ENCODE measurements around the gene CBR1. TPM values are rescaled to one million over a fixed set of nuclear protein-coding genes. Genes with fewer than 3 reads are reported as not detected.
"Not testable (repeated sequence)": the region's sequence is repeated elsewhere in the genome, so short reads cannot be mapped to it uniquely, and the experiment has no call there.

CBR1 gene
- total RNA-seq, 2 donors from 2014 or later: 174 to 186 TPM

DNA sequence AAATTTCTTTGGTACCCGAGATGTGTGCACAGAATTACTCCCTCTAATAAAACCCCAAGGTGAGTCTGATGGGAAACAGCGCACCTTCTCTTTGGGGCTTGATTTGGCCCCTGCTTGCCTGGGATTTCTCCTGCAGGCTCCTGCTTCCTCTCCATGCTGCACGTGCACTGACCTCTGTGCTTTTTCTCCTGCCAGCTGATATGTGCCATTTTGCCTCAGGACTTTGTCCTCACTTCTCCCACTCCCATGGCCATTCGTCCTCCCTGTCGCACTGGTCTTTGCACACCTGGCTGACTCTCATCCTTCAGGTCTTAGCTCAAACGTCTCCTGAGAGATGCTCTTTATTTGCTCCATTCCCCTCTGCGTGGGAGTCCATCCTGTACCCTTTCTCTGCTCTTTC lies 1.2 kb downstream of the CBR1 start:
- TF ChIP-seq, protein P1, sequence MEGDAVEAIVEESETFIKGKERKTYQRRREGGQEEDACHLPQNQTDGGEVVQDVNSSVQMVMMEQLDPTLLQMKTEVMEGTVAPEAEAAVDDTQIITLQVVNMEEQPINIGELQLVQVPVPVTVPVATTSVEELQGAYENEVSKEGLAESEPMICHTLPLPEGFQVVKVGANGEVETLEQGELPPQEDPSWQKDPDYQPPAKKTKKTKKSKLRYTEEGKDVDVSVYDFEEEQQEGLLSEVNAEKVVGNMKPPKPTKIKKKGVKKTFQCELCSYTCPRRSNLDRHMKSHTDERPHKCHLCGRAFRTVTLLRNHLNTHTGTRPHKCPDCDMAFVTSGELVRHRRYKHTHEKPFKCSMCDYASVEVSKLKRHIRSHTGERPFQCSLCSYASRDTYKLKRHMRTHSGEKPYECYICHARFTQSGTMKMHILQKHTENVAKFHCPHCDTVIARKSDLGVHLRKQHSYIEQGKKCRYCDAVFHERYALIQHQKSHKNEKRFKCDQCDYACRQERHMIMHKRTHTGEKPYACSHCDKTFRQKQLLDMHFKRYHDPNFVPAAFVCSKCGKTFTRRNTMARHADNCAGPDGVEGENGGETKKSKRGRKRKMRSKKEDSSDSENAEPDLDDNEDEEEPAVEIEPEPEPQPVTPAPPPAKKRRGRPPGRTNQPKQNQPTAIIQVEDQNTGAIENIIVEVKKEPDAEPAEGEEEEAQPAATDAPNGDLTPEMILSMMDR (IDR thresholded peaks at IDR 0.05): no peak
- peak overlapping the region; percentile 75 for H3K4me3 ChIP-seq
- ATAC-seq (ENCODE audit: insufficient number of reproducible peaks, low FRiP score, low read depth): no peak

DNA sequence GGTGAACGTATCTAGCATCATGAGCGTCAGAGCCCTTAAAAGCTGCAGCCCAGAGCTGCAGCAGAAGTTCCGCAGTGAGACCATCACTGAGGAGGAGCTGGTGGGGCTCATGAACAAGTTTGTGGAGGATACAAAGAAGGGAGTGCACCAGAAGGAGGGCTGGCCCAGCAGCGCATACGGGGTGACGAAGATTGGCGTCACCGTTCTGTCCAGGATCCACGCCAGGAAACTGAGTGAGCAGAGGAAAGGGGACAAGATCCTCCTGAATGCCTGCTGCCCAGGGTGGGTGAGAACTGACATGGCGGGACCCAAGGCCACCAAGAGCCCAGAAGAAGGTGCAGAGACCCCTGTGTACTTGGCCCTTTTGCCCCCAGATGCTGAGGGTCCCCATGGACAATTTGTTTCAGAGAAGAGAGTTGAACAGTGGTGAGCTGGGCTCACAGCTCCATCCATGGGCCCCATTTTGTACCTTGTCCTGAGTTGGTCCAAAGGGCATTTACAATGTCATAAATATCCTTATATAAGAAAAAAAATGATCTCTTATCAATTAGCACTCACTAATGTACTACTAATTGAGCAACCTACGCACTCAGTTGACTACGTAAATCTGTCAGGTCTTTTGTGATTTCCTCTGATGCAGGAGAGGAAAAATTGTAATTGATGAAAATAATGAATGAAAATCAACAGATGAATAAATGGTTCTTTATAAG lies 2.8 kb downstream of the CBR1 start:
- Histone ChIP-seq H3K36me3 (peaks cover 9% of the 10 kb centered on the region), H3K4me3 (no peak overlapping the region), H3K4me1 (ENCODE audit: control insufficient read depth in 1 of 2, low read depth in 2 of 2) (peaks cover 28 to 41% of the 10 kb centered on the region in 2 donors), H3K27ac (no peak overlapping the region), H3K9me3 (no peaks in the 10 kb centered on the region), H3K27me3 (replicated peaks; ENCODE audit: insufficient read depth) (no peaks in the 10 kb centered on the region)
- ATAC-seq (ENCODE audit: insufficient number of reproducible peaks, low FRiP score, low read depth) (no peak), DNase-seq (ENCODE audit: low spot score) (no peak)
- TF ChIP-seq, protein P1 (IDR thresholded peaks at IDR 0.05): no peak

More for the DNA sequence above, 1.2 kb downstream of the CBR1 start:
- Histone ChIP-seq H3K4me1 (ENCODE audit: control insufficient read depth in 1 of 2, low read depth in 2 of 2) (peaks cover 28 to 41% of the 10 kb centered on the region in 2 donors), H3K27me3 (replicated peaks; ENCODE audit: insufficient read depth) (no peaks in the 10 kb centered on the region), H3K36me3 (peaks cover 9% of the 10 kb centered on the region), H3K27ac (no peak overlapping the region), H3K9me3 (no peaks in the 10 kb centered on the region)
- no peak for DNase-seq (ENCODE audit: low spot score)

DNA sequence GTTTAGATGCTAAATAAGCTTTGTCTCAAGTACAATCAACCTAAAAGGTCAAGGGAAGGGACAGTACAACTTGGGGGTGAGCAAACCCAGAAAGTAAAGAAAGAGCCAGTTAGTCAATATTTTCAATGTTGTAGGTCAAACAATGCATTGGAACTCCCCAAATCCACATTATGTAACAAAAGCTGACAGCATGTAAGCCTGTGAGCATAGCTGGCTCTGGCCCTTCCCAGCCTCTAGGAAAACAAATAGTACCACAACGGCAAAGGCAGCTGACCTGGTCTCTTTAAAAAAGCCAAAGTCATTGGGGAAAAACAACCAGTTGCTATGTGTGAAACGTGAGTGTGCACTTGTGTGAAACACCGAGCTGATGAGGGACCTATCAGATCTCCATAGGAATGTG lies 3.4 kb downstream of the CBR1 start:
- no peaks in the 10 kb centered on the region for H3K27me3 ChIP-seq (replicated peaks; ENCODE audit: insufficient read depth)
- no peaks in the 10 kb centered on the region for H3K9me3 ChIP-seq
- DNase-seq (ENCODE audit: low spot score) (no peak), ATAC-seq (ENCODE audit: insufficient number of reproducible peaks, low FRiP score, low read depth) (no peak)
- H3K27ac ChIP-seq: no peak overlapping the region
- no peak overlapping the region for H3K4me3 ChIP-seq
- TF ChIP-seq, protein P1 (IDR thresholded peaks at IDR 0.05): no peak
- peaks cover 28 to 41% of the 10 kb centered on the region in 2 donors for H3K4me1 ChIP-seq (ENCODE audit: control insufficient read depth in 1 of 2, low read depth in 2 of 2)
- peaks cover 9% of the 10 kb centered on the region for H3K36me3 ChIP-seq

DNA sequence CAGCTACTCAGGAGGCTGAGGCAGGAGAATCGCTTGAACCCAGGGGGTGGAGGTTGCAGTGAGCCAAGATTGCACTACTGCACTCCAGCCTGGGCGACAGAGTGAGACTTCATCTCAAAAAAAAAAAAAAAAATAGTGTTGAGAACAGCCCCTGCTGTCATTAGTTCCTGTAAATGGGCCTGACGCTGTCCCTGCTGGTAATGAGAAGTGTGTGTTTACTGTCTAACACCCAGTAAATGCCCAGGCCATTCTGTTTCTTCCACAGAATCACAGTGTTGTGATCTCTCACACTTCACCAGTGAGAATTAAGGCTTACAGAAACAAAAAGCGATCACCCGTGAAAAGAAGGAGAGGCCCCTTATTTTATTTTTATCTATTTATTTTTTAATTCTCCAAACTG lies 4.1 kb downstream of the CBR1 start:
- not testable (repeated sequence) for H3K4me3 ChIP-seq; DNase-seq (ENCODE audit: low spot score); H3K9me3 ChIP-seq; H3K27ac ChIP-seq; ATAC-seq (ENCODE audit: insufficient number of reproducible peaks, low FRiP score, low read depth); H3K27me3 ChIP-seq (replicated peaks; ENCODE audit: insufficient read depth); H3K36me3 ChIP-seq
- H3K4me1 ChIP-seq (ENCODE audit: control insufficient read depth in 1 of 2, low read depth in 2 of 2): peaks cover 28 to 40% of the 10 kb centered on the region in 2 donors

DNA sequence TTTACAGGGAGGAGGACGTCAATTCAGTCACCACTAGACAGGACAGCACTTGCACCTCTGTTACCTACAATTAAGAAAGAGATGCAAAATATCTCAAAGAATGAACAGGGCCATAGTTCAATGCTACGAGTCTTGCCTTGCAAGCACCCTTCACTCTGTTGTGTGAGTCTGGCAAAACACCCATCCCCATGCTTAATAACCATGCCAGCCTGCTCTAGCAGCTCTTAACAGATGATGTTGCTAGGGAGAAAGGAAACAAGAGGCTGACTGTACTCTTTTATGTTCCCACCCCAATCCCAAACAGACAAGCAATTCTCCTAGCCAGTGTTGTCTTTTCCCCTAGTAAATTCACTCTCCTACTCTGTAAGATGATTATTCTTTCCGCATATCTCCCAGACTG lies 5.3 kb downstream of the CBR1 start:
- no peak for DNase-seq (ENCODE audit: low spot score)
- no peak for ATAC-seq (ENCODE audit: insufficient number of reproducible peaks, low FRiP score, low read depth)
- Histone ChIP-seq H3K36me3 (peaks cover 9% of the 10 kb centered on the region), H3K4me1 (ENCODE audit: control insufficient read depth in 1 of 2, low read depth in 2 of 2) (peaks cover 22 to 30% of the 10 kb centered on the region in 2 donors), H3K27ac (no peak overlapping the region), H3K27me3 (replicated peaks; ENCODE audit: insufficient read depth) (no peaks in the 10 kb centered on the region), H3K9me3 (no peaks in the 10 kb centered on the region), H3K4me3 (no peak overlapping the region)
- TF ChIP-seq, protein P1 (IDR thresholded peaks at IDR 0.05): no peak

DNA sequence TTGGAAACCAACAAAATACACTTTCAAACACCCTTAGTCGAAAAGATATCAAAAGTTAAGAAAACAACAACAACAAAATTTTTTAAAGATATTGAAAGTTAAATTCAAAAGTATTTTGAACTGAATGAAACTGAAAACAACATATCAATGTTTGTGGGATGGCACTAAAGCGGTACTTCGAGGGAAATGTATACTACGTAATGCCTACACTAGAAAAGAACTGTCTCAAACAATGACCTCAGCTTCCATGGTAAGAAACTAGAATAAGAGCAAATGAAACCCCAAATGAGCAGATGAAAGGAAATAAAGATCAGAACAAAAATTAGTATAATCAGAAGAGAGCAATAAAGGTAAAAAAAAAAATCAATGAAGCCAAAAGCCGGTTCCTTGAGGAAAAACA lies 6.1 kb downstream of the CBR1 start:
- H3K9me3 ChIP-seq: no peaks in the 10 kb centered on the region
- H3K4me1 ChIP-seq (ENCODE audit: control insufficient read depth in 1 of 2, low read depth in 2 of 2): peaks cover 17 to 23% of the 10 kb centered on the region in 2 donors
- no peak overlapping the region for H3K27ac ChIP-seq
- peaks cover 9% of the 10 kb centered on the region for H3K36me3 ChIP-seq
- no peak overlapping the region for H3K4me3 ChIP-seq
- H3K27me3 ChIP-seq (replicated peaks; ENCODE audit: insufficient read depth): no peaks in the 10 kb centered on the region
- ATAC-seq (ENCODE audit: insufficient number of reproducible peaks, low FRiP score, low read depth): no peak
- TF ChIP-seq, protein P1 (IDR thresholded peaks at IDR 0.05): no peak
- no peak for DNase-seq (ENCODE audit: low spot score)
